Measurements from ENCODE around the gene RALGDS.

GRCh38 chr9:133158695-133159094 is 37.7 kb upstream of the RALGDS start:
- TF ChIP-seq ZNF138 (tag by site-specific recombination; IDR thresholded peaks at IDR 0.05; ENCODE audit: borderline replicate concordance) (no peak), CTCF (tag by site-specific recombination; IDR thresholded peaks at IDR 0.05) (no peak), SETDB1 (IDR thresholded peaks at IDR 0.05; ENCODE audit: insufficient read length, low read length) (no peak), ZNF530 (tag by site-specific recombination; IDR thresholded peaks at IDR 0.05; ENCODE audit: low read depth) (no peak), ZNF274 (IDR thresholded peaks at IDR 0.05; ENCODE audit: low read length) (no peak), ZNF274 (tag by site-specific recombination; IDR thresholded peaks at IDR 0.05; ENCODE audit: borderline replicate concordance) (no peak), ZNF18 (tag by site-specific recombination; IDR thresholded peaks at IDR 0.05) (no peak), HOXA7 (CRISPR knock-in tag; IDR thresholded peaks at IDR 0.05; ENCODE audit: borderline replicate concordance) (no peak), OSR2 (tag by site-specific recombination; IDR thresholded peaks at IDR 0.05) (no peak), ZNF544 (tag by site-specific recombination; IDR thresholded peaks at IDR 0.05) (no peak)
